ENCODE measurements around the gene RNU6-7. TPM values are rescaled to one million over a fixed set of nuclear protein-coding genes. Genes with fewer than 3 reads are reported as not detected.
A peak's percentile ranks its signal among the peaks of the same experiment; 100 is the strongest.

Gene RNU6-7
- total RNA-seq, 1 experiment from 2014 or later, result not detected

GRCh38 chr14:32217301-32217700 is 15.5 kb downstream of the RNU6-7 start:
- ChIA-PET POLR2A (no interaction called here), CTCF (no interaction called here)
- TF ChIP-seq ZNF263 (CRISPR knock-in tag; IDR thresholded peaks at IDR 0.05; ENCODE audit: low read depth), result no peak
- no peak for TF ChIP-seq ATF6 (CRISPR knock-in tag; IDR thresholded peaks at IDR 0.05)
- no peak for TF ChIP-seq GABPB1 (CRISPR knock-in tag; IDR thresholded peaks at IDR 0.05)
- TF ChIP-seq FOXP4 (CRISPR knock-in tag; IDR thresholded peaks at IDR 0.05), result no peak
- DNase-seq (ENCODE audit: low spot score) (no peak), ATAC-seq (peak; percentile 53; the same call in 1 of the 2 replicates)
- Mint-ChIP-seq H3K4me1 (peaks cover 5% of the 10 kb centered on the region; the same call in 1 of the 2 replicates), H3K27me3 (ENCODE audit: low read depth) (no peaks in the 10 kb centered on the region; the same call in 1 of the 2 replicates), H3K4me3 (no peak overlapping the region), H3K9me3 (no peaks in the 10 kb centered on the region), H3K36me3 (no peaks in the 10 kb centered on the region), H3K27ac (no peak overlapping the region)

GRCh38 chr14:32224737-32225377 is 23.0 kb downstream of the RNU6-7 start:
- H3K27ac Mint-ChIP-seq, result no peak overlapping the region

More at GRCh38 chr14:32224737-32225377, 23.0 kb downstream of the RNU6-7 start:
- peaks cover 3% of the 10 kb centered on the region; the same call in 1 of the 2 replicates for H3K4me1 Mint-ChIP-seq
- no peak for ATAC-seq
- TF ChIP-seq USF2 (CRISPR knock-in tag; IDR thresholded peaks at IDR 0.05) (no peak), FOXP1 (CRISPR knock-in tag; IDR thresholded peaks at IDR 0.05; ENCODE audit: borderline replicate concordance) (no peak), SOX15 (CRISPR knock-in tag; IDR thresholded peaks at IDR 0.05) (no peak), USF1 (CRISPR knock-in tag; IDR thresholded peaks at IDR 0.05) (no peak), SMAD4 (CRISPR knock-in tag; IDR thresholded peaks at IDR 0.05) (no peak), PREB (CRISPR knock-in tag; IDR thresholded peaks at IDR 0.05; ENCODE audit: borderline replicate concordance) (no peak), ZNF423 (CRISPR knock-in tag; IDR thresholded peaks at IDR 0.05) (no peak), NFATC4 (CRISPR knock-in tag; IDR thresholded peaks at IDR 0.05) (no peak), E2F1 (CRISPR knock-in tag; IDR thresholded peaks at IDR 0.05) (no peak), ZNF138 (CRISPR knock-in tag; conservative IDR thresholded peaks at IDR 0.05) (no peak)
- no peak overlapping the region for H3K4me3 Mint-ChIP-seq
- no peaks in the 10 kb centered on the region for H3K36me3 Mint-ChIP-seq
- H3K27me3 Mint-ChIP-seq (ENCODE audit: low read depth), result no peaks in the 10 kb centered on the region; the same call in 1 of the 2 replicates
- POLR2A ChIA-PET, result no interaction called here
- DNase-seq (ENCODE audit: low spot score), result peak; percentile 12
- CTCF ChIA-PET, result no interaction called here
- H3K9me3 Mint-ChIP-seq, result no peaks in the 10 kb centered on the region
